ENCODE results near the gene CLBA1. TPM values are rescaled to one million over a fixed set of nuclear protein-coding genes. Genes with fewer than 3 reads are reported as not detected.

CLBA1 gene
- total RNA-seq, 1 donor from 2014 or later = 8.5 TPM

DNA sequence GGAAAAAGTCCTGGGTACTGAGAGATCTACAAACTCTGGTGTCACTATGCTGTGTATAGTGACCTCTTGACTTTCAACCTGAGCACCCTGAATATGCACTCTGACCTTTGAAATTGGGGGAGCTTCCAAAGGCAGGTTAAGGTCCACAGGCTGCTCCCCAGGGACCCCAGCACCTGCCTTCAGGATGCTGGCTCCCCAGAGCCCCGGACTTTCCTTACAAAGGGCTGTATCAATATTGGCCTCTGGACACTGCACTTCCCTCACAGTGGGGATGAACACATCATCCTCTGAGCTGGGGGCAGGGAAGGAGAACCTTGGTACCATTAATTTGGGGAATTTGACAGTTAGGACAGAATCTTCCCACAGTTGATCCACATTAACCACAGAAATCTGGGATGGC, 46.6 kb upstream of the CLBA1 start:
- no peak overlapping the region for H3K4me2 ChIP-seq
- H4K20me1 ChIP-seq (ENCODE audit: low read depth) = no peaks in the 10 kb centered on the region
- H3K27me3 ChIP-seq = peaks cover 66% of the 10 kb centered on the region
- no peak overlapping the region for H3K4me3 Mint-ChIP-seq
- TF ChIP-seq CTCF (IDR thresholded peaks at IDR 0.05) = no peak
- TF ChIP-seq EZH2 (IDR thresholded peaks at IDR 0.05) = no peak
- no peak for TF ChIP-seq EZH2phosphoT487 (IDR thresholded peaks at IDR 0.05)
- no peak overlapping the region for H3K9ac ChIP-seq
- no peak for DNase-seq (ENCODE audit: low spot score)
- H3K9me3 Mint-ChIP-seq = peaks cover 11% of the 10 kb centered on the region
- no peak overlapping the region for H3K27ac Mint-ChIP-seq
- no peaks in the 10 kb centered on the region for H3K9me3 ChIP-seq (ENCODE audit: low read depth)
- peaks cover 4% of the 10 kb centered on the region for H3K4me1 Mint-ChIP-seq
- peaks cover 8% of the 10 kb centered on the region for H3F3A ChIP-seq (ENCODE audit: low read depth)
- H3K27me3 Mint-ChIP-seq (ENCODE audit: insufficient read depth, low read depth) = peaks cover 21% of the 10 kb centered on the region
- H3K4me3 ChIP-seq = no peak overlapping the region
- H3K4me1 ChIP-seq = no peaks in the 10 kb centered on the region
- H3K79me2 ChIP-seq (ENCODE audit: low read depth) = no peaks in the 10 kb centered on the region
- H3K27ac ChIP-seq = no peak overlapping the region
- H2AFZ ChIP-seq (replicated peaks) = no peak overlapping the region
- H3K36me3 ChIP-seq = no peaks in the 10 kb centered on the region
- H3K36me3 Mint-ChIP-seq = no peaks in the 10 kb centered on the region

DNA sequence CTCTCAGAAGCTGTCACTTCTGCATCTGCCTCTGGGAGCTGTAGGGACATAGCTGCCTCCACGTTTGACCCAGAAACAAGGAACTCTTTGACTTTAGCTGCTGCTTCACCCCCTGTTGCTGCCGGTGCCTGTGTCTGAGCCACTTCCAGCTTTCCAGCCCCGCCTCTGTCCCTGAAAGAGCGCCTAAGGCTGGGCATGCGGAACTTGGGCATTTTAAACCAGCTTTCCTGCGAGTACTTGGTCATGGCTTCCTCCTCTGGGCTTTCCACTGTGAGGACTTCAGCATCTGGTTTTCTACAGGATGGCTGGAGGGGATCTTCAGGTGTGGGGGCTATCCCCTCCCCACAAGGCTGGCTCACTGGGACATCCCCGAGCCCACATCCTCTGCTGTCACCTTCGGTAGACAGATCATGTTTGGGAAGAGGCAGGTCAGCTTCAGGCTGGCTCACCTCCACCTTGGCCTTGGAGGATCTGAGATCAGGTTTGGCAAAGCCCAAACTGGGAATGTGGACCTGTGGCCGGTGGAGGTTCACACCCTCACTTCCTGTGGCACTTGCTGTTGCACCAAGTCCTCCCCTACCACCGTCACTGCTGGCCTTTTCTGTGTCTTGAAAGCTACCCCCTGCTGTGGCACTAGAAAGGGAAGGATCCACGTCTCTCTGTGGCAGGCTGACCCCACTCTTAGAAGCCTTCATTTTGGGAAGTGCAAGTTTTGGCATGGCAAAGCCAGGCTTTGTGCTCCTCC, 45.8 kb upstream of the CLBA1 start:
- Mint-ChIP-seq H3K36me3 (no peaks in the 10 kb centered on the region), H3K4me3 (no peak overlapping the region), H3K27ac (no peak overlapping the region), H3K9me3 (peaks cover 11% of the 10 kb centered on the region), H3K4me1 (no peaks in the 10 kb centered on the region), H3K27me3 (ENCODE audit: insufficient read depth, low read depth) (peaks cover 13% of the 10 kb centered on the region)
- H3K27ac ChIP-seq = no peak overlapping the region
- H3K36me3 ChIP-seq = no peaks in the 10 kb centered on the region
- no peak overlapping the region for H2AFZ ChIP-seq (replicated peaks)
- no peaks in the 10 kb centered on the region for H3K4me1 ChIP-seq
- no peak overlapping the region for H3K4me3 ChIP-seq
- H3K79me2 ChIP-seq (ENCODE audit: low read depth) = no peaks in the 10 kb centered on the region
- no peaks in the 10 kb centered on the region for H4K20me1 ChIP-seq (ENCODE audit: low read depth)
- TF ChIP-seq EZH2phosphoT487 (IDR thresholded peaks at IDR 0.05) (no peak), EZH2 (IDR thresholded peaks at IDR 0.05) (no peak), CTCF (IDR thresholded peaks at IDR 0.05) (no peak)
- H3K9me3 ChIP-seq (ENCODE audit: low read depth) = no peaks in the 10 kb centered on the region
- H3K27me3 ChIP-seq = peaks cover 57% of the 10 kb centered on the region
- no peak overlapping the region for H3K4me2 ChIP-seq
- peaks cover 3% of the 10 kb centered on the region for H3F3A ChIP-seq (ENCODE audit: low read depth)
- H3K9ac ChIP-seq = no peak overlapping the region
- no peak for DNase-seq (ENCODE audit: low spot score)

DNA sequence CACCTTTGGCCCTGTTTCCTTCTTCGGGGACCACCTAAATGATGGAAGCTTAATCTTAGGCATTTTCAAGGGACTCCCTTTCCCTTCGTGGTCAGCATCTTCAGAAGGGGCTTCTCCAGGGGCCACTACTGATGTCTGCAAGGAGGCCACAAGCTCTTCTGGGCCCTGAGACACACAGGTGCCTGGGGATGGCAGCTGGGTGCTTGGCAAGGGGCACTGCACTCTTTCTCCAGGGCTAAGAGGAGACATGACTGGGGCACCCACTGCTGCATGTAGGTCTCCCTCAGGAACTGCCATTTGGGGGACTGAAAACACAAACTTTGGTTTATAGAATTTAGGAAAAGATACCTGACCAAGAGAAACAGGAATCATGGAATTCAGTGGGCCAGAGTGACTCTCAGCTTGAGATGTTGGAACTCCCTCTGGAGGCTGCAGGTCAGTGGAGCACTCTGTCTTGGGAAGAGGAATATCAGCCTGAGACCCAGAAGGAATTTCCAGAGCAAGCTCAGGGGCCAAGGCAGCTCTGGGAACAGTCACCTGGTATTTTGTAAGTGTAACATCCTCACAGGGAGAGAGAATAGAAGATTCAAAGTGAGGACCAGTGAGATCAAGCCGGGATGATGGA, 45.0 kb upstream of the CLBA1 start:
- no peaks in the 10 kb centered on the region for H3K79me2 ChIP-seq (ENCODE audit: low read depth)
- H3K9me3 ChIP-seq (ENCODE audit: low read depth) = no peaks in the 10 kb centered on the region
- no peak overlapping the region for H3K4me3 ChIP-seq
- peak overlapping the region; percentile 60 for H3K27ac Mint-ChIP-seq
- H4K20me1 ChIP-seq (ENCODE audit: low read depth) = no peaks in the 10 kb centered on the region
- no peaks in the 10 kb centered on the region for H3F3A ChIP-seq (ENCODE audit: low read depth)
- peaks cover 11% of the 10 kb centered on the region for H3K9me3 Mint-ChIP-seq
- H3K27ac ChIP-seq = no peak overlapping the region
- H3K4me2 ChIP-seq = no peak overlapping the region
- H3K4me3 Mint-ChIP-seq = peak overlapping the region; percentile 55
- no peak overlapping the region for H3K9ac ChIP-seq
- H3K27me3 Mint-ChIP-seq (ENCODE audit: insufficient read depth, low read depth) = peaks cover 11% of the 10 kb centered on the region
- H3K27me3 ChIP-seq = peaks cover 49% of the 10 kb centered on the region
- no peaks in the 10 kb centered on the region for H3K36me3 ChIP-seq
- TF ChIP-seq EZH2 (IDR thresholded peaks at IDR 0.05) (no peak), EZH2phosphoT487 (IDR thresholded peaks at IDR 0.05) (no peak), CTCF (IDR thresholded peaks at IDR 0.05) (peak; percentile 39)
- no peaks in the 10 kb centered on the region for H3K36me3 Mint-ChIP-seq
- peak; percentile 32 for DNase-seq (ENCODE audit: low spot score)
- no peaks in the 10 kb centered on the region for H3K4me1 Mint-ChIP-seq
- H3K4me1 ChIP-seq = no peaks in the 10 kb centered on the region
- no peak overlapping the region for H2AFZ ChIP-seq (replicated peaks)
